ENCODE results near the gene SLCO2A1.

SLCO2A1 gene

GRCh38 chr3:133887803-133888703 is 141.7 kb downstream of the SLCO2A1 start:
- Histone ChIP-seq H3K27ac (no peak overlapping the region), H3K4me3 (no peak overlapping the region)
- no peak for TF ChIP-seq CTCF (IDR thresholded peaks at IDR 0.05)
- no peak for DNase-seq (ENCODE audit: low spot score)

- Histone ChIP-seq H3K27ac (no peak overlapping the region), H3K4me3 (no peak overlapping the region)
- no peak for DNase-seq (ENCODE audit: low spot score)
- TF ChIP-seq CTCF (IDR thresholded peaks at IDR 0.05) = no peak
Measured at GRCh38 chr3:133887074-133887802, 142.5 kb downstream of the SLCO2A1 start.

- TF ChIP-seq CTCF (IDR thresholded peaks at IDR 0.05) = no peak
- no peak for DNase-seq (ENCODE audit: low spot score)
- H3K4me3 ChIP-seq = no peak overlapping the region
- no peak overlapping the region for H3K27ac ChIP-seq
Measured at GRCh38 chr3:133886031-133886722, 143.5 kb downstream of the SLCO2A1 start.

GRCh38 chr3:133884887-133885711 is 144.6 kb downstream of the SLCO2A1 start:
- no peak for TF ChIP-seq CTCF (IDR thresholded peaks at IDR 0.05)
- peak; percentile 63 for DNase-seq (ENCODE audit: low spot score)
- Histone ChIP-seq H3K27ac (no peak overlapping the region), H3K4me3 (no peak overlapping the region)

- DNase-seq (ENCODE audit: low spot score) = peak; percentile 47
- Histone ChIP-seq H3K27ac (no peak overlapping the region), H3K4me3 (no peak overlapping the region)
- no peak for TF ChIP-seq CTCF (IDR thresholded peaks at IDR 0.05)
Measured at GRCh38 chr3:133884054-133884886, 145.5 kb downstream of the SLCO2A1 start.

GRCh38 chr3:133883641-133884040 is 146.1 kb downstream of the SLCO2A1 start:
- no peak for DNase-seq (ENCODE audit: low spot score)
- H3K4me3 ChIP-seq = no peak overlapping the region
- TF ChIP-seq CTCF (IDR thresholded peaks at IDR 0.05) = no peak
- H3K27ac ChIP-seq = no peak overlapping the region
